WI38 (cell line): Measurements from ENCODE around the gene GNG13.
"Not testable (repeated sequence)": the region's sequence is repeated elsewhere in the genome, so short reads cannot be mapped to it uniquely, and the experiment has no call there.

Experiments used
- H3K4me3 ChIP-seq: 2 replicates; pipeline ENCODE4 v1.5.1; 2011; ENCODE audit warnings: low read depth, mild to moderate bottlenecking, control low read depth, low read length
- CTCF ChIP-seq: IDR thresholded peaks from 2 replicates; pipeline ENCODE4 v1.5.1; 2012; ENCODE audit warnings: low read depth, mild to moderate bottlenecking, control low read depth, low read length

GNG13 gene

GRCh38 chr16:838741-839140 is 38.2 kb upstream of the GNG13 start:
- H3K4me3 ChIP-seq: no peak overlapping the region
- no peak for TF ChIP-seq CTCF

- H3K4me3 ChIP-seq: not testable (repeated sequence)
Observed at GRCh38 chr16:836822-837221, 36.3 kb upstream of the GNG13 start.

- no peak for TF ChIP-seq CTCF
- no peak overlapping the region for H3K4me3 ChIP-seq
Observed at GRCh38 chr16:836221-836620, 35.7 kb upstream of the GNG13 start.

- H3K4me3 ChIP-seq: no peak overlapping the region
- no peak for TF ChIP-seq CTCF
Observed at GRCh38 chr16:835373-835772, 34.8 kb upstream of the GNG13 start.

GRCh38 chr16:833411-833810 is 32.9 kb upstream of the GNG13 start:
- no peak for TF ChIP-seq CTCF

GRCh38 chr16:832652-833336 is 32.3 kb upstream of the GNG13 start:
- no peak for TF ChIP-seq CTCF
- H3K4me3 ChIP-seq: no peak overlapping the region

More at GRCh38 chr16:833411-833810, 32.9 kb upstream of the GNG13 start:
- no peak overlapping the region for H3K4me3 ChIP-seq

GRCh38 chr16:831571-832413 is 31.3 kb upstream of the GNG13 start:
- no peak for TF ChIP-seq CTCF
- H3K4me3 ChIP-seq: no peak overlapping the region
